Left lung (tissue), 10 donors: ENCODE data around the gene SIPA1L3. TPM values are rescaled to one million over a fixed set of nuclear protein-coding genes. Genes with fewer than 3 reads are reported as not detected.

Experiments used
- ATAC-seq: fragments of 200-7000 bp; cut with Tn5 transposase; one replicate; pipeline ENCODE4 v1.9.1; 2020; ENCODE audit warnings: moderate library complexity
- DNase-seq, 4 donors: peaks; one replicate each; pipeline ENCODE4 v3.0.0-alpha.2; 2013 to 2020
- H3K27ac ChIP-seq, 2 donors: fragments of 200-600 bp; sonication (generic) in 1 of 2; one replicate each; pipeline versions ENCODE4 v1.5.0 to v1.8.0; 2020 to 2021
- H3K27me3 ChIP-seq, 2 donors: fragments of 200-600 bp; sonication (generic) in 1 of 2; one replicate each; pipeline versions ENCODE4 v1.5.0 to v1.8.0; 2020 to 2021
- H3K36me3 ChIP-seq, 2 donors: fragments of 200-600 bp; sonication (generic) in 1 of 2; one replicate each; pipeline versions ENCODE4 v1.5.0 to v1.8.0; 2020 to 2021
- H3K4me1 ChIP-seq, 2 donors: fragments of 200-600 bp; one replicate each; pipeline ENCODE4 v1.8.0; 2021
- H3K4me3 ChIP-seq, 2 donors: fragments of 200-600 bp; sonication (generic) in 1 of 2; one replicate each; pipeline versions ENCODE4 v1.5.0 to v1.8.0; 2020 to 2021; ENCODE audit warnings: mild to moderate bottlenecking in 1 of 2
- H3K9me3 ChIP-seq, 2 donors: fragments of 200-600 bp; sonication (generic) in 1 of 2; one replicate each; pipeline versions ENCODE4 v1.5.0 to v1.8.0; 2020 to 2021
- intact Hi-C, 2 donors: fragments of 100-400 bp; cut with DNase I; formaldehyde crosslinking; loops; one replicate each; pipeline versions ENCODE4 v1.11.2 to v1.14.2; 2022
- polyA plus RNA-seq, 6 donors: library from polyadenylated mRNA; unstranded; fragments of 120-200 nt; gene quantifications; one replicate each; pipeline ENCODE4 v1.2.1, GENCODE V29; 2013; ENCODE audit not compliant: insufficient read length in 6 of 6
- total RNA-seq, 2 donors: library from RNA; stranded (reverse); fragmentation: NEBNext Ultra II Directional; extraction: Animal tissue kit (Norgen Biotek cat#: 25700); gene quantifications; one replicate each; pipeline ENCODE4 v1.2.1, GENCODE V29; 2021
- TF ChIP-seq, protein P1 (sequence below), 2 donors: fragments of 200-600 bp; sonication (generic) in 1 of 2; IDR thresholded peaks; one replicate each; pipeline versions ENCODE4 v1.5.0 to v1.8.0; 2021; ENCODE audit warnings: antibody characterized with exemption in 2 of 2
- donor health status: DM: no; HTN: yes; CAD: no.
- donor health status: DM: no; HTN: no; CAD: no.

The SIPA1L3 gene
- total and polyA plus RNA-seq, 8 donors = 22.7 to 59.0 (median 27.4) TPM

DNA sequence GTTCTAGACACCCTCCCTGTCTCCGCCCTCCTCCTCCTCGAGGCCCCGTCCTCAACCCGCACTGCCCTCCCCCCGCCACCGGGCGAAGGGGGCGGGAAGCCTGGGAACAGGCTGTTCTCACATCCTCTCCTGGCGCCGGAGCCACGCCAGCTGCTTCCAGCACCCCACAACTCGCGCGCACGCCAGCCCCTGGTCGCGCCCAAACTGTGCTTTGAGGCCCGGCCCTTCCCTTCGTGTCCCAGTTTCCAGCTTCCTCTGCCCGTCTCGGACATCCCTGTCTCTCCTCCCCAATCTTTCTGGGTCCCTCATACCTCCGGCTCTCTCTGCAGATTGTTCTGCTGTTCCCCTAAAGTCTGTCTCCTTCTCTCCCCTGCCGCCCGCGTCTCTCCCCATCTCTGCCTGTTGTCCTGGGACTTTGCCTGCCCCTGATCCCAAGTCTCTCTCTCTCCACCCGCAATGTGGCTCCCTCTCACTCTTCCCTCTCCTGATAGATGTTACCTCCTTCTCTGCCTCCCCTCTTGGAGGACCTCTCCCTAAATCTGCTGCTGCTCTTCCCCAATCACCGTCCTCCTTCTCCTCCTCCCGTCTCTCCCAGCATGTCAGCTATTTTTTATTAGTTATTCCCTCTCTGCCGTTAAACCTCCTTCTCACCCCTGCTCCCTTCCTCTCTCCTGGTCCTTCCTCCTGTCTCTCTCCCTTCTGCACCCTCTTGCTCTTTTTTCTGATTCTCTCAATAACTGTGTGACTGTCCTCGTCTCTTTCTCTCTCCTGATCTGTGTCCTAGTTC lies 302.9 kb downstream of the SIPA1L3 start:
- Histone ChIP-seq H3K27me3 (peaks cover 16 to 68% of the 10 kb centered on the region in 2 donors), H3K27ac (peak overlapping the region in 1 of 2 donors; percentile 59), H3K36me3 (peaks cover 0 to 27% of the 10 kb centered on the region in 2 donors), H3K9me3 (no peaks in the 10 kb centered on the region), H3K4me3 (no peak overlapping the region), H3K4me1 (peaks cover 4 to 28% of the 10 kb centered on the region in 2 donors)
- TF ChIP-seq, protein P1, sequence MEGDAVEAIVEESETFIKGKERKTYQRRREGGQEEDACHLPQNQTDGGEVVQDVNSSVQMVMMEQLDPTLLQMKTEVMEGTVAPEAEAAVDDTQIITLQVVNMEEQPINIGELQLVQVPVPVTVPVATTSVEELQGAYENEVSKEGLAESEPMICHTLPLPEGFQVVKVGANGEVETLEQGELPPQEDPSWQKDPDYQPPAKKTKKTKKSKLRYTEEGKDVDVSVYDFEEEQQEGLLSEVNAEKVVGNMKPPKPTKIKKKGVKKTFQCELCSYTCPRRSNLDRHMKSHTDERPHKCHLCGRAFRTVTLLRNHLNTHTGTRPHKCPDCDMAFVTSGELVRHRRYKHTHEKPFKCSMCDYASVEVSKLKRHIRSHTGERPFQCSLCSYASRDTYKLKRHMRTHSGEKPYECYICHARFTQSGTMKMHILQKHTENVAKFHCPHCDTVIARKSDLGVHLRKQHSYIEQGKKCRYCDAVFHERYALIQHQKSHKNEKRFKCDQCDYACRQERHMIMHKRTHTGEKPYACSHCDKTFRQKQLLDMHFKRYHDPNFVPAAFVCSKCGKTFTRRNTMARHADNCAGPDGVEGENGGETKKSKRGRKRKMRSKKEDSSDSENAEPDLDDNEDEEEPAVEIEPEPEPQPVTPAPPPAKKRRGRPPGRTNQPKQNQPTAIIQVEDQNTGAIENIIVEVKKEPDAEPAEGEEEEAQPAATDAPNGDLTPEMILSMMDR (IDR thresholded peaks at IDR 0.05) = no peak
- intact Hi-C loops = no loop called here
- DNase-seq (peak in 3 of 4 donors; percentile 68 to 94 (median 85)), ATAC-seq (peak; percentile 70)

DNA sequence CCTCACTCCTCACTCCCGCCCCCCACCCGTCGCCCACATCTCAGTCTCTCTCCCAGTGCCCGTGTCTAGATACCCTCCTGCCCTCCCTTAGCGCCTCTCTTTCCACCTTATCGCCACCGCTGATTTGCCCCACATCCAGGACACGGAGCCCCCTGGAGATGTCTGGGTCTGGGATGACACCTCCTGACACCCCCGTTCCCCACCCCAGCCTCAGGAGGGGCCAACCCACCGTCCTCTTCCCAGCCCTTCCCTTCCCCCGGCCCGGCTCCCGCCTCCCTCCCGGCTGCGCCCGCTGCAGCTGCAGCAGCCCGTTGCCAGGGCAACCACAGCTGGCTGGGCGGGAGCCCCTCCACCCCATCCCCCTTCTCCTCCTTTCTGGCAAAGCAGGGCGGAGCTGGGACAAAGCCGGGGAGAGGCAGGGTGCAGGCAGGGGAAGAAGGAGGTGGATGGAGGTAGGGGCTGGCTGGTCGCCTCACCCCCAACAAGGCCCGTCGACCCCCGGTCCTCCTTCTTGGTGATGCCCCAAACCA lies 303.5 kb downstream of the SIPA1L3 start:
- H3K9me3 ChIP-seq = no peaks in the 10 kb centered on the region
- H3K4me1 ChIP-seq = peaks cover 4 to 28% of the 10 kb centered on the region in 2 donors
- peak overlapping the region in 1 of 2 donors; percentile 59 for H3K27ac ChIP-seq
- intact Hi-C loops = no loop called here
- peaks cover 16 to 73% of the 10 kb centered on the region in 2 donors for H3K27me3 ChIP-seq
- ATAC-seq = peak; percentile 60
- peaks cover 0 to 22% of the 10 kb centered on the region in 2 donors for H3K36me3 ChIP-seq
- peak in 3 of 4 donors; percentile 67 to 93 (median 84) for DNase-seq
- TF ChIP-seq, protein P1 (IDR thresholded peaks at IDR 0.05) = no peak
- no peak overlapping the region for H3K4me3 ChIP-seq

DNA sequence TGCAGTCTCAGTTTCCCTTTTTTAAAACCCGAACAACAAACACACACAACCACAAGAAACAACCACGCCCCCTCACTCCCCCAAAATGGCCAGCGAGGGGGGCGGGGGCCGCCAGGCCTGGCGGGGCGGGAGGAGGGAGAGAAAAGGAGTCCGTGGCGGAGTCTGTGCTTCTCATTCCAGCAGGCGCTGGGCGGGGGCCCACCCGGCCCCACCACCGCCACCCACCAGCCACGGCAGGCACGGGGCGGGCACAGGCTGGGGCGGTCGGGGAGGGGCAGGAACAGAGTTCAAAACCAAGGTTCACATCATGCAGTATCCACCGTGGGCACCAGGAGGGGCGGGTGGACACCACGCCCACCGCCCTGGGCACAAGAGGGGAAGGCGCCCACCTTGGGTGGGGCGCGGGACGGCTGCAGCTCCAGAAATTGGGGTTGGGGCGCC lies 304.2 kb downstream of the SIPA1L3 start:
- DNase-seq (peak in 1 of 4 donors; percentile 45), ATAC-seq (no peak)
- Histone ChIP-seq H3K27ac (no peak overlapping the region), H3K4me3 (no peak overlapping the region), H3K4me1 (peaks cover 4 to 28% of the 10 kb centered on the region in 2 donors), H3K36me3 (peaks cover 0 to 16% of the 10 kb centered on the region in 2 donors), H3K9me3 (no peaks in the 10 kb centered on the region), H3K27me3 (peaks cover 16 to 79% of the 10 kb centered on the region in 2 donors)
- TF ChIP-seq, protein P1 (IDR thresholded peaks at IDR 0.05) = no peak
- intact Hi-C loops = no loop called here

DNA sequence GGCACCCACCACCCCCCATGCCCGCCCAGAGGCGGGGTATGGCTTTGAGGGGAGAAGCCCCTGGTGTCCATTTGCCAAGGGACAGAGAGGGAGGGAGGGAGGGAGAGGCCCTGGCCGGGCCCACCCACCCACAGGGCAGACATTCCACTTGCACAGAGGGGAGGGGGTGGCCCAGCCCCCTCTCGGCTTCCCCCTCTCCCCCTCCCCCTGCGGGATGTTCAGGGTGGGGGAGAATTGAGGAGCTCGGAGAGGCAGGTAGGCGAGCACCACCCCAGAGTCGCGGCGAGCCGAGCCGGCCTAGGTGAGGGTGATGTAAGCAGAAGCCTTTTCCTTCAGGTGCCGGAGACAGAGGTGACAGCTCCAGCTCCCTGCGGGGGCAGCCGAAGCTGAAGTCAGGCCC lies 304.8 kb downstream of the SIPA1L3 start:
- Histone ChIP-seq H3K9me3 (no peaks in the 10 kb centered on the region), H3K4me1 (peaks cover 4 to 28% of the 10 kb centered on the region in 2 donors), H3K27me3 (peaks cover 16 to 85% of the 10 kb centered on the region in 2 donors), H3K4me3 (no peak overlapping the region), H3K27ac (no peak overlapping the region), H3K36me3 (peaks cover 0 to 10% of the 10 kb centered on the region in 2 donors)
- TF ChIP-seq, protein P1 (IDR thresholded peaks at IDR 0.05) = no peak
- ATAC-seq = no peak
- no peak for DNase-seq
- intact Hi-C loops = no loop called here

DNA sequence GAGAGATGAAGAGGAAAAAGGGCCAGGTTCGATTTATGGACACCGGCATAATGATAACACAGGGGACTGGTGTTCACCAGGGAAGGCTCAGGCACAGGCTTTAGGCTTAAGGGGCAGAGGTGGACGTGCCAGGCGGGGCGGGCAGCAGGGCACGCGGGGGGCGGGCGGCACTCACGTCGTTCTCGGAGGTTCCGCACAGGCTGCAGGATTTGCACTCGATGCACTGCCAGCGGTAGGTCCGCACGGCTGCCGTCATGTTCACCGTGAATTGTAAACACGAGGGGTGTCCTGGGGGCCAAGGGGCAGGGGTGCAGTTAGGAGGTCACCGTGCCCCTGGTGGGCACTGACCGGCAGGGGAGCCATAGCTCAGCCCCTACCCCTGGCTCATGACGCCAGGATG lies 306.5 kb downstream of the SIPA1L3 start:
- Histone ChIP-seq H3K4me3 (no peak overlapping the region), H3K9me3 (no peaks in the 10 kb centered on the region), H3K4me1 (peaks cover 4 to 26% of the 10 kb centered on the region in 2 donors), H3K27me3 (peaks cover 16 to 98% of the 10 kb centered on the region in 2 donors), H3K36me3 (no peaks in the 10 kb centered on the region), H3K27ac (no peak overlapping the region)
- TF ChIP-seq, protein P1 (IDR thresholded peaks at IDR 0.05) = no peak
- intact Hi-C loops = no loop called here
- ATAC-seq (no peak), DNase-seq (no peak)
